NCI-H774 (cell line): ENCODE results near the gene PCNX4.

Source experiments
- DNase-seq: peaks from one replicate; lab custom pipeline; 2025; lab: John Stamatoyannopoulos, UW

The PCNX4 gene

DNA sequence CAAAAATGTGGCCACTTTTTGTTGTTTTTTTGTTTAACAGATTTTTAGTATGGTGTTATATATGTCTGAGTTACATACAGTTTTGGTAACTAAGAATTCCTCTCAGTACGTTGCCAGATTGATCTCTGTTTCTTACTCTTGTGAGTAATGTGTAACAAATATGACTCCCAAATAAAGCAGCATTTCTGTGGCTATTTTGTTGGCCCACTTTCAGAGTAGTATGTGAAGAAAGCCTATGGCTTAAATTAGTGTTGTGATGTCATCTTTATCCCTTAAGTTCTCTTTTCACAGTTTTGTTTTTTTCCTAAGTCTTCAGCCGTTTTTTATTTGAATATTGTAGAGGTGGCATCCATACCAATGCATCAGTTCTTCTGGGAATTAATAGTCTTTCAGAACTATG, 10.7 kb downstream of the PCNX4 start:
- DNase-seq, result no peak

DNA sequence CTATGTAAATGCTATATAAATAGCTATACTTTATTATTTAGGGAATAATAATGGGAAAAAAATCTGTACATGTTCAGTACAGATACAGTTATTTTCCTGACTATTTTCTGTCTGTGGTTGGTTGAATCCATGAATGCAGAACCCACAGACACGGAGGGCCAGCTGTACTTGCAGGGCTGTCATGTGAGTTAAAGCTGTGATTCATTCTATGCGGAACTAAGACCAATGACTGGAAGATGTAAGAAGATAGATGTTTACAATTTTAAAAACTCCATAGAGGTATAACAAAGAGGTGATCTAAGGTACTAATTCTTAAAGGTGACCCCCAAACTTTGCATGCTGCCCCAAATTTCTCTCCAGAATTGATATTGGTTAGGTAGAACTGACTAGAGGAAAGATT, 14.6 kb downstream of the PCNX4 start:
- no peak for DNase-seq

DNA sequence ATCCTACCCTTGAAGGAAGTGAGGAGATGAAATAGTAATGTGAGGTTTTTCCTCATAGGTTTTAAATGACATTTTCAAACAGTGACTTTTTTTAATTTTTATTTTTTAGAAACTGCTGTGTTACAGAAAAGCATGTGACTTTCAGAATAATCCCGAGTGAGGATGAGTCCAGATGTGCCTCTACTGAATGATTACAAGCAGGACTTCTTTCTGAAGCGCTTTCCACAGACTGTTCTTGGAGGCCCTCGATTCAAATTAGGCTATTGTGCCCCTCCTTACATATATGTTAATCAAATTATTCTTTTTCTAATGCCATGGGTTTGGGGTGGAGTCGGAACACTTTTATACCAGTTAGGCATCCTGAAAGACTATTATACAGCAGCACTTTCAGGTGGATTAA, 15.8 kb downstream of the PCNX4 start:
- DNase-seq, result no peak

DNA sequence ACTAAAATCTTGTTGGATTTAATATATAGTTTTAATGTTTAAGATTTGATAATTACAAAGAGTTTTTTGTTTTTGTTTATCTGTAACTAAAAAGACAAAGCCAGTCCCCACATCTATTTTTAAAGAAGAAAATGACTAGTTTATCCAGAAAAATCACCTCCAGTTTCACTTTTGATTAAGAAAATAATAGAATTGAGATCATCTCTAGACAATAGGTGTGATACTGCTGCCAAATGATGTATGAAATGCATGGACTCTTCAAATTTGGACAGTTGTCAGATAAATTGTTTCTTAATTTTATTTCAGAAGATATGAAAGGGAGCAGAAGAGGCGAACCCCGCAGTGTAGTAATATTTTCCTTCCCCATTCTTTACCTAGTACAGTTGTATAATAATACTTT, 20.0 kb downstream of the PCNX4 start:
- no peak for DNase-seq

DNA sequence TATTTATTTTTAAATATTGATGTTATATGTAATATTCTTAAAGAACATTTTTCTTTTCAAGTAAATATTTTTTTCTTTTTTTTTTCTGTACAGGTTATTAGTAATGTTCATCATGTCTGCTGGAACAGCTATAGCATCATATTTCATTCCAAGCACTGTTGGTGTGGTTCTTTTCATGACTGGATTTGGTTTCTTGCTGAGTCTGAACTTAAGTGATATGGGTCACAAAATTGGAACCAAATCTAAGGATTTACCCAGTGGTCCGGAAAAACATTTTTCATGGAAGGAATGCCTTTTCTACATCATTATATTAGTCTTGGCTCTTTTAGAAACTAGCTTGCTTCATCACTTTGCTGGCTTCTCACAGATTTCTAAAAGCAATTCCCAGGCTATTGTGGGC, 23.2 kb downstream of the PCNX4 start:
- no peak for DNase-seq

DNA sequence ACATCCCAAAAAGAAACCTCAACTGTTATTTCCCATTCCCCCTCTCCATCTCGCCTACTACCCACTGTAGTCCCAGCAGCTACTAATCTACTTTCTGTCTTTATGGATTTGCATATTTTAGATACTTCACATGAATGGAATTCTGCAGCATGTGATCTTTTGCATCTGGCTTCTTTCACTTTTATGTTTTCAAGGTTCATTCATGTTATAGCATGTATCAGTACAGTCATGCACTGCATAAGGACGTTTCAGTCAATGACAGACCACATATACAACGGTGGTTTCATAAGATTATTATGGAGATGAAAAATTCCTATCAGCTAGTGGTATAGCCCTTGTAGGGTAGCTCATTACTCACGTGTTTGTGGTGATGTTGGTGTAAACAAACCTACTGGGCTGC, 24.5 kb downstream of the PCNX4 start:
- no peak for DNase-seq

DNA sequence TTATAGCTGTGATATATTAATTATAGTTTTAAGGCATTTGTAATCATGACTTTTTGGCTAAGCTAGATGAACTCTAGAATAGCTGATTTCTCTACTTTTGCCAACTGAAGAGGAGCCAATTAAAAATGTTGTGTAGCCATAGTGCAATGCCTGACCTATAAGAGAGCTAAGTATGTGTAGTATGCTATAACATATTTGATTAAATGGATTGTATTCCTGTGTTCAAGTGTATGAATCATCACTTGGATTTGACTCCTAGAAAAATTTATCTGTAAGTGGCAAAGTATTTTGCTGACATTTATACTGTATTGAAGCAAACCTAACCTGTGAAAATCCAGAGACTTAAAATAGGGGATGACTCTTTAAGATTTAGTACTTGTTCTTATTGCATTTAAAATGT, 34.2 kb downstream of the PCNX4 start:
- DNase-seq, result no peak

DNA sequence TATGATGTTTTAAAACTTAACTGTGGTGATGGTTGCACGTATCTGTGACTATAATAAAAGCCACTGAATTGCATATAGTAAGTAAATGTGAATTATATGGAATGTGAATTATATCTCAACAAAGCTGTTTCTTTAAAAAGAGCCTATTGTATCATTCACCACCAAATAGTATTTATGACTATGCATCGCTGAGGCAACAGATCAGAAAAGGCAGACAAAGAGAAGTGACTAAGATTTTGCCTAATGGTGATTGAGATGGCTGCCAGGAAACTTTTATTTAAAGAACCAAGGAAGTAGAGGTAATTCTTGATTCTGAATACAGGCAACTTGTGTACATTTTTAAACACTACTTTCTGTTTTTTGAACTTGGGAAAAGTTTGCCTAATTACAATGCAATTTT, 41.8 kb downstream of the PCNX4 start:
- DNase-seq, result no peak

DNA sequence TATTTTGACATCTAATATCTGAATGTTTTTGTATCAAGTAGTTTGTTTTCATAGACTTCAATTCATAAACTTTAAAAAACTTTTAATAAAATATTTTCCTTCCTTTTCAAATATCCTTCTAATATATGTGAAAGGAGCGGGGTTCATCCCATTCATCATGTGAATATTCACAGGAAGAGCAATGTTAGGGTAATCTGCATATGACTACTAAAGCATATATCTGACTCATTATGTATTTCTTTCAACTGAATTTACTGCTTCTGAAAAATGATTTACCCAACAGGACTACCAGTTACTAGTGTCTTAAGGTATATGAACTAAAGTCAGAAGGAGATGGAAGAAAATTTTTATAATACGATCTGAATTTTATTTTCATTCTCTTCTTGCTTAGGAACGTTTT, 43.0 kb downstream of the PCNX4 start:
- DNase-seq, result no peak

GRCh38 chr14:60151715-60152114, 60.0 kb downstream of the PCNX4 start:
- no peak for DNase-seq

DNA sequence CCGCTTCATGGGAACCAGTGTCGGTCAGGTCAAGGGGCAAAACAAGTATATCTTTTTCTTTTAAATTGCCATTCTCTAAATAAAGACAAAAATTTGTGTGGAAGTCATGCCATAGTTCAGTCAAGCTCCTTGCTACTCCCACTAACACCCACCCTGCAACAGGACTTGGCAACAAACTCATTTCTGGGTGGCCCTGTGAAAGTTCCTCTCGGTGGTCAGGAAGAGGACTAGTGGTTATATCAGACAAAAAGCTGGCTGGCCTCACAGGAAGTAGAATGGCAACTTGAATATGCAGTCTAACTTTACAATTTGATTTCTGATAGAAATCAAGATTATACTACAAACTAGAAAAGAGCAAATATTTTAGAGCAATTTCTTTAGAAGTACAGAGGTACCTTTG, 62.3 kb downstream of the PCNX4 start:
- DNase-seq, result no peak

- no peak for DNase-seq
These were observed 62.9 kb downstream of the PCNX4 start for GRCh38 chr14:60154671-60155070.

DNA sequence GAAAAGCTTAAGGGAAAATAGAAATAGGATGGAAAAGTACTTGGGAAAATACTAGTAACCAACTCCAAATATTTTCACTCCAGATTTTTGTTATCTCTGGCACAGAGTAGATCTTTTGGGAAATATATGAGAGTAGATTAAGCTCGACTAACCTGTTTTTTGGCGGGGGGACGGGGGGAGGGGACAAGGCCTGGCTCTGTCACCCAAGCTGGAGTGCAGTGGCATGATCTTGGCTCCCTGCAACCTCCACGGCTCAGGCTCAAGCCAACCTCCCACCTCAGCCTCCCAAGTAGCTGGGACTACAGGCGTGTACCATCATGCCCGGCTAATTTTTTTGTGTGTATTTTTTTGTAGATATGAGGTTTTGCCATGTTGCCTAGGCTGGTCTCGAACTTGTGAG, 68.7 kb downstream of the PCNX4 start:
- DNase-seq, result no peak

DNA sequence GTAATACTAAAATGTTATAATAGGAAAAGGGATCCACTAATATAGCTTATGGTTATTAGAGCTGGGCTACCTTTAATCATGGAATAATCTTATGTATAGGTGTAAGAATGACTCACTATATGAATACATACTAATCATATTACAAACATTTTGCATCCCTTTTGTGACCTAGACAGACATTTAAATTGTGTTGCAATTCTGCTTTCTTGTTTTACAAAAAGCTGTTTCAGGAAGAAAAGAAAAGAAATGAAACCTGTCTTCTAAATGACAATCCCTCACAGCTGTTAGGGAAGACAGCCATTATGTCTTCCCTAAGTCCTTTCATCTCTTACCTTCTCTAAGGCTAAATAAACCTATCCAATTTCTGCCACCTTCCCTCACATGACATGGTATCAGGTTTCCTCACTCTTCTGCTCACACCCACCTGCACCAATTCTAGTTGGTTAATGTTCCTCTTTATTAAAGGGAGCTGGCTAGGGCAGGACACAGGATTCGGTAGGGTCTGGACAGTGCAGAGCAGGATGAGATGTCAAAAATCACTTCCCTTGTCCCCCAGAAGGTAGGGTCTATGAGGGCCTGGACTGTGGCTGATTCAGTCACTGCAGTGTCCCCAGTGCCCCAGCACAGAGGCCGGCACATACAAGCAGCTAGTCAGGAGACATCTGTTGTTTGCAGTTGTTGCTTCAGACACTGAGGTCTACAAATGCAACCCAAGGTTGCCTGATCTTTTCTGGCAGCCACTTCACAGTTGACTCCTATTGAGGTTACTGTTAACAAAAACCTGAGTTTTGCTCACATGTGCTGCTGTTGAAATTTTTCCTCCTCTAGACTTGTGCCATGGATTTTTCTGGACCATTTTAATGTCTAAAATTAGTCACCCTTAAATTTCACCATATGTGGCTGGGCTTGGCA, 69.7 kb downstream of the PCNX4 start:
- no peak for DNase-seq

DNA sequence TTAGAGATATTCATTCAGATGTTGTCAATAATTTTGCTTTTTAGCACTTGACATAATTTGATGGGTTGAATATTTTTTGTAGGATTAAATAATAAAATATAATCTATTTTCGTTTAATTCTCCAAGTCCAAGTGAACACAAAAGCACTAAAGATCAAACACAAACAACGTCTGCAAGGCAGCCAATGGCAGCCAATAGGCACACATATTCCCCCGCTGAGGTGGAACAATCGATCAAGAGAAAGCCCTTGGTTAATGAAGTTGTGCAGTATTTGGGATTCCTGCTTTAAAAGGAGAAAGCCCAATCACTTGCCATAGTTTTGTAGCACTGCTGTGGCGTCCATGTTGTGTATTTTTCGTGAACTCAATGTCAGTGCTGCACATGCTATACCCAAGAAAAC, 72.0 kb downstream of the PCNX4 start:
- DNase-seq, result no peak

GRCh38 chr14:60164404-60164711, 72.6 kb downstream of the PCNX4 start:
- DNase-seq, result no peak

GRCh38 chr14:60164712-60165546, 73.2 kb downstream of the PCNX4 start, which contains the start of gene DHRS7:
Gene DHRS7, minus strand, starts transcription at chr14:60165398. Its CDS starts 89 bp downstream, at chr14:60165309.
- DNase-seq, result peak; percentile 58

DNA sequence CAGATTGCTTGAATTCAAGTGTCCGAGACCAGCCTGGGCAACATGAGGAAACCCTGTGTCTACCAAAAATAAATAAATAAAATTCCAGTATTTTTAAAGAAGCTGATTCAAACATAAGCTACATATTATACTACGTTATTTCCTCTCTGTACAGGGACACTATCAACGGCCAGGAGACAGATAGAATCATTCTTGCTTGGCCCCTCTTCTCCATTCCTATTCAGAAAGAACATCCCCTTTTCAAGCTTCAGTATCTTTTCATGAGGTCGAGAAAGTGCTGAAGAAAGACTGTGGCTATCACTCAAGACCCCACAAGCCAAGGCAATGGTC, 73.8 kb downstream of the PCNX4 start:
- DNase-seq, result no peak

DNA sequence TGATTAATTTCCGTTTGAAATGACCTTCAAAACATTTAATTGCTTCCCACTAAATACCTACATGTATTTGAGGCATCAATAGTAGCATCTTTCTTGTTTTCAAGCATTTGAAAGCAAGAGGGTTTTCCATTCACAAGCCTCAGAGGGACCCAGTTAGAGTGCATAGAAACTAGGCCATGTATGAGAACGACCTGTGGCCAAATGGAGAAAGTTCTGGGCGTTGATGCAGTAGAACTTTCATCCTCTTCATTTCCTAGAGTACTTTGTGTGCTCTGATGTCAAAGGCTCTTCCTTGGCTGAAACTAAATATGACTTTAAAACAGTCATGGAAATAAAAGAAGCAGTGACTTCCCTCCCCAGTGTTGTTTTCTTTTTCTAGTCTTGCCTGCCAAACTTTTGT, 74.4 kb downstream of the PCNX4 start:
- no peak for DNase-seq

DNA sequence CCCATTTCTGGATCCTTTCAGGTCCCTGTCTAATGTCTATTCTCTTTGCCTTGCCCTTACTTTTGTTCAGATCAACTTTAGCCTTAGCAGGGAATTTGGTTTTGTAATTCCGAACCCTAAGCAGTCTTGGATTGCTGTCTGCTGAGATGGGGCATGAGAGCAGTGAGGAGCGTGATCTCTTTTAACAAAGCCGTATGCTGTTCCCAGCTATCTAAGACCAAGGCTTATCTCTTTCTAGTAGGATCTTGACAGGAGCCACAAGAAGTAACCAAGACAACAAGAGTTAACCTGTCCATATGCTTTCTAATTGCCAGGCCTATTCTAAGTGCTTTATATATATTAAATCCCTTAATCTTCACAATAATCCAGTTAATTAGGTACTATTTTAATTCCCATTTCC, 78.0 kb downstream of the PCNX4 start:
- DNase-seq, result no peak

GRCh38 chr14:60170948-60171347, 79.2 kb downstream of the PCNX4 start:
- DNase-seq, result no peak

DNA sequence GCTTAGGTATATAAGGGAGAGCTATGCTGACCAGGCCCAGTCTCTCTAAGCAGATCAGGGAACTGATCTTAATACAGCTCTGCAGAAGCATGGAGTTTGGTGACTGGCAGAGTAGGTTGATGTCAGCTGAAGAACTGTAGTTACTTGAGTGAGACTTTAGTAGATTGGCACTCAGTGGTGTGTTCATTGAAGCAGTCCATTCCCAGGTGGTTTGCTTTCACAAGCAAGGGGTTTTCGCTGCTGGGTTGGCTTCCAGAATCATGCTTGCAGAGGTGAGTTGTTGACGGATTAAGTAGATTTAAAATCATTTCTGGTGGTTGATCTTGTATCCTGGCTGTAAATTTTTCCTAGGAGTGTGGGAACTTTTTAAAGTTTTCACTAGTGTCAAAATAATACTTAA, 80.0 kb downstream of the PCNX4 start:
- DNase-seq, result no peak
